ENCODE results near the gene HGD. TPM values are rescaled to one million over a fixed set of nuclear protein-coding genes. Genes with fewer than 3 reads are reported as not detected.

Gene HGD
- total and polyA plus RNA-seq, 2 of the 13 experiments (the other 11 are each of a cell fraction or from before 2014, with no cell fraction given): 265 to 398 TPM

DNA sequence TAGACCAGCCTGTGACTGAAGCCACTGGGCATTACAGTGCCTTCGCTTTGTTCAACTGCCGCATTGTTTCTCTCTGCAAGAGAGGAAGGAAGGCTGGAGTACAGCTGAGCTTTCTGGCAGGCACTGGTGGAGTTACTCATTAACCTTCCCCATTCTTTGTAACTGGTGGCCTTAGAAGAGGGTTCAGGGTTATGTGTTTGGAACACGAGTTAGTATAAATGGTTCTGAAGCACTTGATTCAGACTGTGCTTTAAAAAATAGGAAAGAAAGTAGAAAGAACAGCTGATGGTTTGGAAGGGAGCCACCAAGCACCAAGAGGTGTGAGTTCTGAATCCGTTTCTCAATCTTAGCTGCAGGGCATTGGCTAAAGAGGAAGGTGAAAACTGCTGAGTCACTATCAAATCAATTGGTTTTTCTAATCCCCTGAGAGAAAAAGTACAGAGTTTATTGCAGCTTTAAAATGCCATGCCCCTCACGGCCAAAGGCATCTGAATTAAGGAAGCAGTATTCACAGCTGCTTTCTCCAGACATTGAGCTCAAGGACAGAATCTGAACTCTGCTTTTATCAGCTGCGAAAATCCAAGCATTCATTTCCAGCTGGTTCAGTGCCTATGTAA is 3.6 kb downstream of the HGD start (continued):
- TF ChIP-seq, protein P1, sequence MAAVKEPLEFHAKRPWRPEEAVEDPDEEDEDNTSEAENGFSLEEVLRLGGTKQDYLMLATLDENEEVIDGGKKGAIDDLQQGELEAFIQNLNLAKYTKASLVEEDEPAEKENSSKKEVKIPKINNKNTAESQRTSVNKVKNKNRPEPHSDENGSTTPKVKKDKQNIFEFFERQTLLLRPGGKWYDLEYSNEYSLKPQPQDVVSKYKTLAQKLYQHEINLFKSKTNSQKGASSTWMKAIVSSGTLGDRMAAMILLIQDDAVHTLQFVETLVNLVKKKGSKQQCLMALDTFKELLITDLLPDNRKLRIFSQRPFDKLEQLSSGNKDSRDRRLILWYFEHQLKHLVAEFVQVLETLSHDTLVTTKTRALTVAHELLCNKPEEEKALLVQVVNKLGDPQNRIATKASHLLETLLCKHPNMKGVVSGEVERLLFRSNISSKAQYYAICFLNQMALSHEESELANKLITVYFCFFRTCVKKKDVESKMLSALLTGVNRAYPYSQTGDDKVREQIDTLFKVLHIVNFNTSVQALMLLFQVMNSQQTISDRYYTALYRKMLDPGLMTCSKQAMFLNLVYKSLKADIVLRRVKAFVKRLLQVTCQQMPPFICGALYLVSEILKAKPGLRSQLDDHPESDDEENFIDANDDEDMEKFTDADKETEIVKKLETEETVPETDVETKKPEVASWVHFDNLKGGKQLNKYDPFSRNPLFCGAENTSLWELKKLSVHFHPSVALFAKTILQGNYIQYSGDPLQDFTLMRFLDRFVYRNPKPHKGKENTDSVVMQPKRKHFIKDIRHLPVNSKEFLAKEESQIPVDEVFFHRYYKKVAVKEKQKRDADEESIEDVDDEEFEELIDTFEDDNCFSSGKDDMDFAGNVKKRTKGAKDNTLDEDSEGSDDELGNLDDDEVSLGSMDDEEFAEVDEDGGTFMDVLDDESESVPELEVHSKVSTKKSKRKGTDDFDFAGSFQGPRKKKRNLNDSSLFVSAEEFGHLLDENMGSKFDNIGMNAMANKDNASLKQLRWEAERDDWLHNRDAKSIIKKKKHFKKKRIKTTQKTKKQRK (IDR thresholded peaks at IDR 0.05; ENCODE audit: low read length): no peak
- TF ChIP-seq SALL1 (CRISPR knock-in tag; IDR thresholded peaks at IDR 0.05): peak; percentile 50; the same call in 1 of the 2 replicates
- no peak for TF ChIP-seq ZNF703 (CRISPR knock-in tag; IDR thresholded peaks at IDR 0.05; ENCODE audit: borderline replicate concordance)
- TF ChIP-seq ZNF678 (CRISPR knock-in tag; IDR thresholded peaks at IDR 0.05): no peak
- TF ChIP-seq, protein P2, sequence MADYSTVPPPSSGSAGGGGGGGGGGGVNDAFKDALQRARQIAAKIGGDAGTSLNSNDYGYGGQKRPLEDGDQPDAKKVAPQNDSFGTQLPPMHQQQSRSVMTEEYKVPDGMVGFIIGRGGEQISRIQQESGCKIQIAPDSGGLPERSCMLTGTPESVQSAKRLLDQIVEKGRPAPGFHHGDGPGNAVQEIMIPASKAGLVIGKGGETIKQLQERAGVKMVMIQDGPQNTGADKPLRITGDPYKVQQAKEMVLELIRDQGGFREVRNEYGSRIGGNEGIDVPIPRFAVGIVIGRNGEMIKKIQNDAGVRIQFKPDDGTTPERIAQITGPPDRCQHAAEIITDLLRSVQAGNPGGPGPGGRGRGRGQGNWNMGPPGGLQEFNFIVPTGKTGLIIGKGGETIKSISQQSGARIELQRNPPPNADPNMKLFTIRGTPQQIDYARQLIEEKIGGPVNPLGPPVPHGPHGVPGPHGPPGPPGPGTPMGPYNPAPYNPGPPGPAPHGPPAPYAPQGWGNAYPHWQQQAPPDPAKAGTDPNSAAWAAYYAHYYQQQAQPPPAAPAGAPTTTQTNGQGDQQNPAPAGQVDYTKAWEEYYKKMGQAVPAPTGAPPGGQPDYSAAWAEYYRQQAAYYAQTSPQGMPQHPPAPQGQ (CRISPR knock-in tag; IDR thresholded peaks at IDR 0.05; ENCODE audit: borderline replicate concordance): no peak
- no peak for TF ChIP-seq KMT2A (CRISPR knock-in tag; IDR thresholded peaks at IDR 0.05)
- no peak for TF ChIP-seq STAT5B (CRISPR knock-in tag; IDR thresholded peaks at IDR 0.05)
- peak; percentile 44; the same call in 1 of the 2 replicates for TF ChIP-seq HMGXB3 (CRISPR knock-in tag; IDR thresholded peaks at IDR 0.05; ENCODE audit: borderline replicate concordance)
- TF ChIP-seq, protein P3, sequence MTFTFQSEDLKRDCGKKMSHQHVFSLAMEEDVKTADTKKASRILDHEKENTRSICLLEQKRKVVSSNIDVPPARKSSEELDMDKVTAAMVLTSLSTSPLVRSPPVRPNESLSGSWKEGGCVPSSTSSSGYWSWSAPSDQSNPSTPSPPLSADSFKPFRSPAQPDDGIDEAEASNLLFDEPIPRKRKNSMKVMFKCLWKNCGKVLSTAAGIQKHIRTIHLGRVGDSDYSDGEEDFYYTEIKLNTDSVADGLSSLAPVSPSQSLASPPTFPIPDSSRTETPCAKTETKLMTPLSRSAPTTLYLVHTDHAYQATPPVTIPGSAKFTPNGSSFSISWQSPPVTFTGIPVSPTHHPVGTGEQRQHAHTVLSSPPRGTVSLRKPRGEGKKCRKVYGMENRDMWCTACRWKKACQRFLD (CRISPR knock-in tag; IDR thresholded peaks at IDR 0.05; ENCODE audit: borderline replicate concordance): no peak
- TF ChIP-seq KLF6 (CRISPR knock-in tag; IDR thresholded peaks at IDR 0.05): no peak; the same call in 1 of the 2 replicates
- TF ChIP-seq ZNF10 (CRISPR knock-in tag; IDR thresholded peaks at IDR 0.05; ENCODE audit: borderline replicate concordance, low read depth): no peak
- TF ChIP-seq ZNF230 (CRISPR knock-in tag; IDR thresholded peaks at IDR 0.05): no peak
- no peak; the same call in 1 of the 2 replicates for TF ChIP-seq GATA4 (IDR thresholded peaks at IDR 0.05; ENCODE audit: borderline replicate concordance, low read depth)
- no peak for TF ChIP-seq ZNF550 (CRISPR knock-in tag; IDR thresholded peaks at IDR 0.05; ENCODE audit: borderline replicate concordance)
- TF ChIP-seq GFI1 (CRISPR knock-in tag; IDR thresholded peaks at IDR 0.05; ENCODE audit: borderline replicate concordance): no peak
- TF ChIP-seq EZH2 (conservative IDR thresholded peaks at IDR 0.05; ENCODE audit: low read depth, low read length): no peak
- TF ChIP-seq TBX2 (CRISPR knock-in tag; IDR thresholded peaks at IDR 0.05; ENCODE audit: borderline replicate concordance): peak; percentile 75; the same call in 1 of the 2 replicates
- no peak for TF ChIP-seq ESRRA (CRISPR knock-in tag; IDR thresholded peaks at IDR 0.05; ENCODE audit: low read depth)
- no peak for TF ChIP-seq ZNF510 (CRISPR knock-in tag; IDR thresholded peaks at IDR 0.05; ENCODE audit: low read depth)

Measured in HepG2 (cell line).